Right cardiac atrium (tissue), 5 donors: ENCODE results near the gene PCBP3. TPM values are rescaled to one million over a fixed set of nuclear protein-coding genes. Genes with fewer than 3 reads are reported as not detected.
"Not testable (repeated sequence)": the region's sequence is repeated elsewhere in the genome, so short reads cannot be mapped to it uniquely, and the experiment has no call there.

Experiments
- ATAC-seq, 2 donors: fragments of 200-7000 bp; cut with Tn5 transposase; one replicate each; pipeline versions ENCODE4 v1.8.0 to v1.9.1; 2020; ENCODE audit warnings: moderate library complexity in 2 of 2, mild to moderate bottlenecking in 1 of 2
- DNase-seq, 3 donors: peaks; one replicate each; pipeline ENCODE4 v3.0.0-alpha.2; 2020
- H3K27ac ChIP-seq: one replicate; pipeline ENCODE4 v1.5.1; 2013; ENCODE audit warnings: mild to moderate bottlenecking, low read length, control low read depth, moderate library complexity
- H3K27me3 ChIP-seq: one replicate; pipeline ENCODE4 v1.6.1; 2013; ENCODE audit not compliant: control insufficient read depth, insufficient read depth
- H3K4me1 ChIP-seq: one replicate; pipeline ENCODE4 v1.6.1; 2013; ENCODE audit warnings: low read length; ENCODE audit not compliant: control insufficient read depth, insufficient read depth
- H3K4me3 ChIP-seq: one replicate; pipeline ENCODE4 v1.5.1; 2013; ENCODE audit warnings: low read length, control low read depth
- H3K9me3 ChIP-seq: one replicate; pipeline ENCODE4 v1.6.1; 2013; ENCODE audit warnings: low read length; ENCODE audit not compliant: control insufficient read depth
- WGBS: extraction: QIAGEN DNeasy Blood & Tissue Kit; methylation state at CpG from one replicate; pipeline ENCODE4 v1.1.7; 2013; 5-methylcytosine and 5-hydroxymethylcytosine counted together
- intact Hi-C, 4 donors: fragments of 100-400 bp; cut with DNase I; formaldehyde crosslinking; loops; one replicate each; pipeline versions ENCODE4 v1.11.0 to v1.14.0; 2022 to 2023
- polyA plus RNA-seq: library from polyadenylated mRNA; stranded (reverse); fragments of 200-250 nt; gene quantifications from one replicate; pipeline ENCODE4 v1.2.3, GENCODE V29; 2013
- total RNA-seq, 4 donors: library from RNA; stranded (reverse); fragmentation: NEBNext Ultra II Directional; extraction: Animal tissue kit (Norgen Biotek cat#: 25700); gene quantifications; one replicate each; pipeline ENCODE4 v1.2.1, GENCODE V29; 2021
- donor health status: healthy with polysubstance abuse.
- donor health status: DM: no; HTN: yes; CAD: no.
- donor health status: DM: no; HTN: no; CAD: no.
- donor health status: DM: no; HTN: yes; CAD: no; lungs with severe emphysema.
- donor health status: DM: yes; HTN: yes; CAD: no.

PCBP3 gene
- total and polyA plus RNA-seq, 5 donors: 1.2 to 4.9 (median 3.4) TPM

- no peak for ATAC-seq
- WGBS: 92% methylated on average over 6 of the region's 6 CpGs
- intact Hi-C loops: no loop called here
- Histone ChIP-seq H3K9me3 (no peaks in the 10 kb centered on the region), H3K4me1 (no peaks in the 10 kb centered on the region), H3K27ac (no peak overlapping the region), H3K4me3 (no peak overlapping the region), H3K27me3 (no peaks in the 10 kb centered on the region)
- no peak for DNase-seq
Observed at GRCh38 chr21:45700461-45700860, 56.9 kb downstream of the PCBP3 start.

GRCh38 chr21:45704311-45705108 lies 61.0 kb downstream of the PCBP3 start:
- Histone ChIP-seq H3K27me3 (no peaks in the 10 kb centered on the region), H3K4me1 (no peaks in the 10 kb centered on the region), H3K27ac (no peak overlapping the region), H3K9me3 (no peaks in the 10 kb centered on the region), H3K4me3 (no peak overlapping the region)
- DNase-seq: no peak
- 73% methylated on average over 13 of the region's 13 CpGs for WGBS
- intact Hi-C loops: no loop called here
- ATAC-seq: no peak

GRCh38 chr21:45706299-45706698 lies 62.8 kb downstream of the PCBP3 start:
- intact Hi-C loops: no loop called here
- H3K4me1 ChIP-seq: no peaks in the 10 kb centered on the region
- H3K27me3 ChIP-seq: no peaks in the 10 kb centered on the region
- H3K4me3 ChIP-seq: no peak overlapping the region
- no peak overlapping the region for H3K27ac ChIP-seq
- no peaks in the 10 kb centered on the region for H3K9me3 ChIP-seq
- ATAC-seq: no peak
- WGBS: 51% methylated on average over 1 of the region's 1 CpG
- no peak for DNase-seq

GRCh38 chr21:45709173-45709572 lies 65.6 kb downstream of the PCBP3 start:
- intact Hi-C loops: no loop called here
- H3K4me1 ChIP-seq: no peaks in the 10 kb centered on the region
- no peak for ATAC-seq
- H3K27me3 ChIP-seq: no peaks in the 10 kb centered on the region
- 79% methylated on average over 7 of the region's 7 CpGs for WGBS
- DNase-seq: no peak
- H3K9me3 ChIP-seq: no peaks in the 10 kb centered on the region
- no peak overlapping the region for H3K27ac ChIP-seq
- H3K4me3 ChIP-seq: no peak overlapping the region

- Histone ChIP-seq H3K9me3 (no peaks in the 10 kb centered on the region), H3K4me3 (no peak overlapping the region), H3K4me1 (no peaks in the 10 kb centered on the region), H3K27me3 (no peaks in the 10 kb centered on the region), H3K27ac (no peak overlapping the region)
- intact Hi-C loops: no loop called here
- ATAC-seq (no peak), DNase-seq (no peak)
- 83% methylated on average over 3 of the region's 3 CpGs for WGBS
Observed at GRCh38 chr21:45709696-45710268, 66.3 kb downstream of the PCBP3 start.

GRCh38 chr21:45710306-45710705 lies 66.8 kb downstream of the PCBP3 start:
- DNase-seq, H3K27me3 ChIP-seq, H3K4me1 ChIP-seq, H3K9me3 ChIP-seq, H3K27ac ChIP-seq, intact Hi-C loops, H3K4me3 ChIP-seq, ATAC-seq: not testable (repeated sequence)
- 92% methylated on average over 3 of the region's 5 CpGs for WGBS

GRCh38 chr21:45713613-45714012 lies 70.1 kb downstream of the PCBP3 start:
- no peaks in the 10 kb centered on the region for H3K4me1 ChIP-seq
- no peak for DNase-seq
- H3K27ac ChIP-seq: no peak overlapping the region
- intact Hi-C loops: no loop called here
- H3K4me3 ChIP-seq: no peak overlapping the region
- ATAC-seq: no peak
- no peaks in the 10 kb centered on the region for H3K9me3 ChIP-seq
- H3K27me3 ChIP-seq: no peaks in the 10 kb centered on the region
- WGBS: 87% methylated on average over 6 of the region's 6 CpGs

- H3K4me1 ChIP-seq: no peaks in the 10 kb centered on the region
- 52% methylated on average over 1 of the region's 1 CpG for WGBS
- H3K4me3 ChIP-seq: no peak overlapping the region
- intact Hi-C loops: no loop called here
- ATAC-seq (no peak), DNase-seq (no peak)
- no peaks in the 10 kb centered on the region for H3K27me3 ChIP-seq
- no peak overlapping the region for H3K27ac ChIP-seq
- no peaks in the 10 kb centered on the region for H3K9me3 ChIP-seq
Observed at GRCh38 chr21:45715441-45715840, 71.9 kb downstream of the PCBP3 start.

GRCh38 chr21:45718413-45718812 lies 74.9 kb downstream of the PCBP3 start:
- DNase-seq: no peak
- Histone ChIP-seq H3K9me3 (no peaks in the 10 kb centered on the region), H3K4me1 (no peaks in the 10 kb centered on the region), H3K27me3 (no peaks in the 10 kb centered on the region), H3K4me3 (no peak overlapping the region), H3K27ac (no peak overlapping the region)
- intact Hi-C loops: no loop called here
- no peak for ATAC-seq
- 89% methylated on average over 5 of the region's 5 CpGs for WGBS

GRCh38 chr21:45719177-45719802 lies 75.8 kb downstream of the PCBP3 start:
- 71% methylated on average over 6 of the region's 6 CpGs for WGBS
- Histone ChIP-seq H3K4me3 (no peak overlapping the region), H3K27ac (no peak overlapping the region), H3K9me3 (no peaks in the 10 kb centered on the region), H3K27me3 (no peaks in the 10 kb centered on the region), H3K4me1 (no peaks in the 10 kb centered on the region)
- intact Hi-C loops: no loop called here
- DNase-seq: no peak
- no peak for ATAC-seq

GRCh38 chr21:45720204-45720603 lies 76.7 kb downstream of the PCBP3 start:
- H3K4me1 ChIP-seq, H3K4me3 ChIP-seq, intact Hi-C loops, H3K27me3 ChIP-seq, H3K9me3 ChIP-seq, ATAC-seq, H3K27ac ChIP-seq, DNase-seq: not testable (repeated sequence)
- 66% methylated on average over 1 of the region's 1 CpG for WGBS
